K562 (cell line): ENCODE data around the gene FBRS. TPM values are rescaled to one million over a fixed set of nuclear protein-coding genes. Genes with fewer than 3 reads are reported as not detected.

Experiments used
- ATAC-seq: fragments of 200-7000 bp; cut with Tn5 transposase; 3 replicates; pipeline ENCODE4 v1.9.1; 2020; ENCODE audit warnings: moderate library complexity
- BruUV-seq: library from RNA; stranded (reverse); fragments of 400-500 nt; replicated peaks from 2 replicates; lab custom pipeline; 2021; lab: Mats Ljungman, UMichigan
- CTCF ChIA-PET: fragments of 300-600 bp; formaldehyde crosslinking; extraction: SDS; loops from one replicate; lab custom pipeline; 2021; ENCODE audit warnings: low intra/inter-chr PET ratio; lab: Yijun Ruan, JAX
- POLR2A ChIA-PET: fragments of 300-600, 350-650 bp; sonication (Branson Sonifier 250); formaldehyde crosslinking; extraction: SDS; loops from one replicate; lab custom pipeline; 2021; ENCODE audit warnings: antibody characterized with exemption, inconsistent platforms; lab: Yijun Ruan, JAX
- DNase-seq, 4 experiments: peaks; one replicate each; pipeline versions ENCODE4 v3.0.0 to v3.0.0-alpha.2; 2011 to 2018; ENCODE audit warnings: low spot score in 3 of 4, mixed read lengths in 3 of 4; ENCODE audit errors: extremely low read depth in 1 of 4
- FAIRE-seq: peaks from 2 replicates; lab custom pipeline; 2011; peaks lifted over from hg19 to GRCh38; lab: Jason Lieb, UNC
- H2AFZ ChIP-seq: 2 replicates; pipeline ENCODE4 v1.6.0; 2011; ENCODE audit warnings: low read depth, low read length, control low read depth, inconsistent platforms
- H3K27ac ChIP-seq: fragments of 200-600 bp; 3 replicates; pipeline ENCODE4 v1.8.0; 2011; ENCODE audit warnings: low read depth, mild to moderate bottlenecking, control low read depth, inconsistent platforms, low read length, moderate library complexity, mixed read lengths; ENCODE audit errors: extremely low read depth
- H3K27me3 ChIP-seq, 2 experiments: fragments of 300-600 bp in 1 of 2; 2 replicates in 1 of 2; 3 replicates in 1 of 2; pipeline versions ENCODE4 v1.6.0 to v1.8.0; 2011; ENCODE audit warnings: inconsistent platforms in 2 of 2, low read length in 2 of 2, mild to moderate bottlenecking in 1 of 2, mixed read lengths in 1 of 2, moderate library complexity in 1 of 2; ENCODE audit not compliant: control insufficient read depth in 2 of 2, insufficient read depth in 2 of 2
- H3K36me3 ChIP-seq: fragments of 300-600 bp; 3 replicates; pipeline ENCODE4 v1.8.0; 2011; ENCODE audit warnings: mild to moderate bottlenecking, low read length, inconsistent platforms; ENCODE audit not compliant: control insufficient read depth, insufficient read depth
- H3K4me1 ChIP-seq, 2 experiments: fragments of 200-600 bp in 1 of 2; replicated peaks in 1 of 2; 2 replicates in 1 of 2; 3 replicates in 1 of 2; pipeline versions ENCODE4 v1.5.1 to v1.8.0; 2011; ENCODE audit warnings: inconsistent platforms in 2 of 2, low read length in 2 of 2, mild to moderate bottlenecking in 1 of 2, mixed read lengths in 1 of 2, moderate library complexity in 1 of 2; ENCODE audit not compliant: control insufficient read depth in 2 of 2, insufficient read depth in 2 of 2
- H3K4me2 ChIP-seq: 2 replicates; pipeline ENCODE4 v1.6.1; 2011; ENCODE audit warnings: low read length, control low read depth, inconsistent platforms, mixed read lengths; ENCODE audit not compliant: insufficient read depth
- H3K4me3 ChIP-seq: fragments of 200-600 bp; sonication (generic), shearing (Covaris generic); 2 replicates; pipeline ENCODE4 v1.5.1; 2016; ENCODE audit warnings: control low read depth, inconsistent platforms
- H3K79me2 ChIP-seq: fragments of 200-600 bp; 3 replicates; pipeline ENCODE4 v1.8.0; 2011; ENCODE audit warnings: low read length, inconsistent platforms; ENCODE audit not compliant: control insufficient read depth, insufficient read depth
- H3K9ac ChIP-seq, 2 experiments: 2 replicates each; pipeline versions ENCODE4 v1.6.0 to v1.6.1; 2011; ENCODE audit warnings: low read depth in 2 of 2, low read length in 2 of 2, control low read depth in 1 of 2, inconsistent platforms in 1 of 2, mild to moderate bottlenecking in 1 of 2, mixed read lengths in 1 of 2; ENCODE audit not compliant: insufficient read depth in 1 of 2
- H3K9me1 ChIP-seq: one replicate; pipeline ENCODE4 v1.6.0; 2011; ENCODE audit warnings: inconsistent platforms, mild to moderate bottlenecking, low read length, moderate library complexity; ENCODE audit not compliant: control insufficient read depth, insufficient read depth
- H3K9me3 ChIP-seq: replicated peaks from 2 replicates; pipeline ENCODE4 v1.5.1; 2011; ENCODE audit warnings: low read depth, low read length, inconsistent platforms; ENCODE audit not compliant: control insufficient read depth, insufficient read depth
- H4K20me1 ChIP-seq: replicated peaks from 2 replicates; pipeline ENCODE4 v1.6.1; 2011; ENCODE audit warnings: low read length, inconsistent platforms, mixed read lengths; ENCODE audit not compliant: control insufficient read depth, insufficient read depth
- BCOR ChIP-seq: fragments of 450-650 bp; IDR thresholded peaks from 2 replicates; pipeline ENCODE4 v1.6.1; 2016
- CEBPB ChIP-seq: fragments of 450-650 bp; IDR thresholded peaks from 2 replicates; pipeline ENCODE4 v1.6.1; 2016; ENCODE audit warnings: missing genetic modification characterization, missing compliant biosample characterization
- ETV1 ChIP-seq: fragments of 450-650 bp; conservative IDR thresholded peaks from 2 replicates; pipeline ENCODE4 v1.6.1; 2016; ENCODE audit warnings: missing genetic modification characterization, control low read depth, low read depth, missing compliant biosample characterization
- HDGF ChIP-seq: fragments of 450-650 bp; IDR thresholded peaks from 2 replicates; pipeline ENCODE4 v1.6.1; 2016
- HNRNPLL ChIP-seq: fragments of 200-400 bp; formaldehyde crosslinking; IDR thresholded peaks from 2 replicates; pipeline ENCODE4 v1.6.1; 2017; ENCODE audit warnings: low read length, low read depth, mild to moderate bottlenecking; ENCODE audit not compliant: poor library complexity, severe bottlenecking
- RBM25 ChIP-seq: fragments of 200-400 bp; formaldehyde crosslinking; IDR thresholded peaks from 2 replicates; pipeline ENCODE4 v1.6.1; 2018; ENCODE audit warnings: low read length, low read depth, moderate library complexity; ENCODE audit not compliant: severe bottlenecking
- ZNF121 ChIP-seq: sonication (generic); formaldehyde crosslinking; conservative IDR thresholded peaks from 2 replicates; pipeline ENCODE4 v1.8.0; 2022; ENCODE audit warnings: missing genetic modification reagents
- ZNF57 ChIP-seq: fragments of 450-650 bp; formaldehyde crosslinking; IDR thresholded peaks from 2 replicates; pipeline ENCODE4 v1.4.0; 2020; ENCODE audit warnings: mild to moderate bottlenecking, moderate library complexity
- ZNF584 ChIP-seq: fragments of 200-800 bp; sonication (Bioruptor generic); IDR thresholded peaks from 2 replicates; pipeline ENCODE4 v1.6.1; 2016; ENCODE audit warnings: low read depth, mild to moderate bottlenecking, missing genetic modification characterization, missing compliant biosample characterization
- WGBS: fragments of 100-300 bp; shearing (Covaris generic); methylation state at CpG from one replicate; pipeline ENCODE4 v1.1.6; 2016; ENCODE audit warnings: low coverage, mixed read lengths; ENCODE audit not compliant: insufficient coverage; ENCODE audit errors: missing lambda C conversion rate; 5-methylcytosine and 5-hydroxymethylcytosine counted together
- in situ Hi-C: fragments of 300-500 bp; cut with MboI; formaldehyde crosslinking; loops from 4 replicates; pipeline ENCODE4 v1.15.0; 2018; ENCODE audit warnings: inconsistent platforms, mixed read lengths
- intact Hi-C: fragments of 100-400 bp; cut with micrococcal nuclease; formaldehyde crosslinking; loops from 2 replicates; pipeline ENCODE4 v1.14.2; 2022
- polyA plus RNA-seq, 8 experiments: library from polyadenylated mRNA; depleted of rRNA in 4 of 8; stranded (reverse) in 5 of 8; unstranded in 3 of 8; fragments of >200 nt; fragmentation: Nextera tagmentation in 2 of 8; fragmentation: Illumina TruSeq in 1 of 8; extraction: Ambion mirVana in 2 of 8; extraction: Trizol in 1 of 8; gene quantifications; 2 replicates each; pipeline versions ENCODE4 v1.2.1 to v1.2.3, GENCODE V29; 2011 to 2014; ENCODE audit warnings: inconsistent platforms in 1 of 8, missing spikeins in 1 of 8
- total RNA-seq, 7 experiments: library from RNA; depleted of rRNA in 6 of 7; stranded (reverse); fragments of >200 nt in 6 of 7; fragmentation: Illumina TruSeq in 2 of 7; extraction: Trizol in 2 of 7; gene quantifications; 2 replicates each; pipeline versions ENCODE4 v1.2.1 to v1.2.3, GENCODE V29; 2011 to 2021; ENCODE audit warnings: low replicate concordance in 1 of 7

Gene FBRS
- total and polyA plus RNA-seq, 9 of the 15 experiments (the other 6 are each of a cell fraction or from before 2014, with no cell fraction given), result 0.32 to 59.5 (median 13.1) TPM

- Histone ChIP-seq H3K27ac (no peak overlapping the region), H3K9me3 (no peaks in the 10 kb centered on the region), H2AFZ (no peak overlapping the region), H4K20me1 (no peaks in the 10 kb centered on the region), H3K4me1 (peaks cover 0 to 15% of the 10 kb centered on the region in 2 experiments; a peak in 2 of 5 replicates), H3K4me3 (no peak overlapping the region), H3K36me3 (no peaks in the 10 kb centered on the region), H3K9ac (no peak overlapping the region; a peak in 1 of 4 replicates), H3K79me2 (no peaks in the 10 kb centered on the region), H3K9me1 (no peaks in the 10 kb centered on the region), H3K27me3 (no peaks in the 10 kb centered on the region), H3K4me2 (no peak overlapping the region)
- TF ChIP-seq BCOR (peak; percentile 10; the same call in 1 of the 2 replicates), ZNF121 (CRISPR knock-in tag) (0 out of 2 replicates have a peak, but pooled peaks have one; percentile 10), ZNF57 (CRISPR knock-in tag) (no peak), RBM25 (peak; percentile 12), CEBPB (tag) (no peak), ETV1 (tag) (no peak), HNRNPLL (no peak), HDGF (no peak), ZNF584 (CRISPR knock-in tag) (no peak)
- CTCF ChIA-PET, result no interaction called here
- no peak for FAIRE-seq
- in situ Hi-C loops (loop anchor here (25.0 kb wide), 2 partner anchors 429 to 1179 kb away; partner anchors contain the start of genes BOLA2, SLX1B and SULT1A4), intact Hi-C loops (no loop called here)
- WGBS, result 44% methylated on average over 3 of the region's 3 CpGs
- no peak for ATAC-seq
- POLR2A ChIA-PET, result interaction anchor here (0.5 to 0.8 kb wide), 2 partner anchors 225 to 925 kb away, joined by 3 read pairs; no protein-coding TSS in a partner anchor
- no peak for DNase-seq
- BruUV-seq, result no TSS peak
Observed at GRCh38 chr16:30641378-30641982, 16.8 kb upstream of the FBRS start.
